Mucosa of rectum (tissue), 2 donors: ENCODE measurements around the gene RELA.

ENCODE experiments used
- H3K27ac ChIP-seq, 2 donors: one replicate each; pipeline ENCODE4 v1.7.0; 2013; ENCODE audit warnings: inconsistent platforms in 2 of 2, low read depth in 2 of 2, low read length in 2 of 2
- H3K27me3 ChIP-seq, 2 donors: one replicate each; pipeline ENCODE4 v1.7.0; 2013; ENCODE audit warnings: low read length in 2 of 2; ENCODE audit not compliant: control insufficient read depth in 2 of 2, insufficient read depth in 2 of 2
- H3K36me3 ChIP-seq, 2 donors: one replicate each; pipeline ENCODE4 v1.7.0; 2013; ENCODE audit warnings: low read length in 2 of 2; ENCODE audit not compliant: control insufficient read depth in 2 of 2, insufficient read depth in 2 of 2
- H3K4me1 ChIP-seq, 2 donors: one replicate each; pipeline ENCODE4 v1.7.0; 2013; ENCODE audit warnings: low read length in 2 of 2, mild to moderate bottlenecking in 1 of 2; ENCODE audit not compliant: control insufficient read depth in 2 of 2, insufficient read depth in 2 of 2
- H3K4me3 ChIP-seq, 2 donors: one replicate each; pipeline ENCODE4 v1.7.0; 2013; ENCODE audit warnings: low read length in 2 of 2
- H3K9ac ChIP-seq, 2 donors: one replicate each; pipeline ENCODE4 v1.7.0; 2013; ENCODE audit warnings: low read length in 2 of 2, low read depth in 1 of 2, mild to moderate bottlenecking in 1 of 2
- H3K9me3 ChIP-seq, 2 donors: one replicate each; pipeline ENCODE4 v1.7.0; 2013; ENCODE audit warnings: low read length in 2 of 2; ENCODE audit not compliant: control insufficient read depth in 2 of 2
- donor health status: healthy.
- donor health status: Normal muscosa, but diverticular disease.

Gene RELA

GRCh38 chr11:65654375-65655349 lies 8.1 kb downstream of the RELA start:
- Histone ChIP-seq H3K36me3 (peaks cover 56 to 59% of the 10 kb centered on the region in 2 donors), H3K9me3 (no peaks in the 10 kb centered on the region), H3K27ac (peak overlapping the region in 1 of 2 donors; percentile 95), H3K4me3 (no peak overlapping the region), H3K9ac (no peak overlapping the region), H3K27me3 (no peaks in the 10 kb centered on the region), H3K4me1 (peaks cover 32 to 37% of the 10 kb centered on the region in 2 donors)

DNA sequence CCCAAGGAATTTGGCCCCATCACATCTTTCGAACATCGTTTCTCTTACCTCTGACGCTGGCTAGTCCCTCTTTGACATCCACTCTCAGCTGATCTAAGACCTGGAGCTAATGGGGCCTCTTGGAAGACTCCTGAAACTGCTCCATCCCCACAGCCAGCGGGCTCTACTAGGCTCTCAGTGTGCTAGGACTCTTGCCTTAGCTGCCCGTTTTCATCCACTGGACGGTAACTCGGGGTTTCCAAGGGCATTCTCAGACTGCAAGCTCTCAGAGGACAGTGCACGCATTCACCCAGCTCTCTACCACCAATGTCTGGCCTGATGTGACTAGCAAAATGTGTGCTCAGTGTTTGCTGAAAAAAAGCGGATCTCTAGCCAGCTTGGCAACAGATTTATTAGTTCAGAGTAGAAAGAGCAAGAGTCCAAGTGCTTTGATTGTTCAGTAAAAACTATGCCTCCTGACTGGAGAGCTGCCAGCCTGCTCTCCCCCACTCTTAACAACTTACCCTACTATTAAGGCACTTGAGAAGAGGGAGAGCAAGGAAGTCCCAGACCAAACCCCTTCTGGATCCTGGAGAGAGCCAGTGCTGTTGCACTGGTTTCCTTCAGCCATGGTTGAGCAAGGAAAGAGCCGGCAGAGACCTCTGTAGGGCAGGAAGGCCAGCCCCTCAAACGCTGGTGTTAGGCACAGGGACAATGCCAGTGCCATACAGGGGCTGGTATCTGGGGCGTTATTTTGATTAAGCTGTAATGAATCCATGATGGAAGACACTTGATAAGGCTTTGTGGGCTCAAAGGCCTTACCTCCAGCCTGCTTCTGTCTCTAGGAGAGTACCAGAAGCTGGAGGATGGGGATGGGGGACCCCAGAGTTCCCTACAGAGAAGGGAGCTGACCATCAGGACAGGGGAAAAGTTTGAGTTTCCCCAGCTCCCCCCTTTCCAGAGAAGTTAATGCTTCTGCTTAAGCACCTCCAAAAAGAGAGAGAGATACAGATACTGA lies 9.2 kb downstream of the RELA start:
- Histone ChIP-seq H3K9ac (peak overlapping the region; percentile 85 to 95), H3K4me1 (peaks cover 32 to 37% of the 10 kb centered on the region in 2 donors), H3K36me3 (peaks cover 49 to 53% of the 10 kb centered on the region in 2 donors), H3K27me3 (no peaks in the 10 kb centered on the region), H3K9me3 (no peaks in the 10 kb centered on the region), H3K4me3 (peak overlapping the region; percentile 78 to 87), H3K27ac (peak overlapping the region; percentile 95)

DNA sequence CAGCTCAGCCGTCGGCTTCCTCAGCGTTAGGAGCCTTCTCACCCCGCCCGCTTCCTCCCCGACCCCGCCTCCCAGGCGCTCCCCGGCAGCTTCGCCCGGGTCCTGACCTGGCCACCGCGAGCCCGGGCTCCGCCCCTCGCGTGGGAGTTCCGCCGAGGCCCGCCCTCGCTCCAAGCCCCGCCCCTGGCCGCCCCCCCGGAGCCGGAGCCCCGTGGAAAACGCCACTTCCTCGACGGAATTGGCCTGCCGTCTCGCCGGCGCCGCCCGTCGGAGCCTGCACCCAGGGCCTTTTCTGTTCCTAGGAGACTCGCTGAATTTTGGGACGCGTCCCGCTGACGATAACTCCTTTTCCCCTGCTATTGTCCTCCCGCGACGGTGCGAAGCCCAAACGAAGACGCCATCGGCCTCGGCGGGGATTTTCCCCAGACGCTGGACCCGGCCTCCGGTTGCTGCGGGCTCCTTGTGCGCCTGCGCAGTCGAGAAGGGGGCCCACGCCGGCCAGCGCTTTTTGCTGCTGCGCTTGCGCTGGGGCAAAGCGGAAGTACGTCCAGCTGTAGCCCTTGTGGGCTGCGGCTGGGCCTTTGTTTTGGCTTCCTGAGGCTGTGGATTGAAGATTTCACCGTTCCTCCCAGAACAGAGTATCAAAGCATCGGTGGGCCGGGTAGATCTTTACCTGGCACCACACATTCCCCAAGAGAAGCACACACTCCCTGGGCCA lies 10.0 kb downstream of the RELA start:
- H3K4me3 ChIP-seq: peak overlapping the region; percentile 82 to 87
- no peaks in the 10 kb centered on the region for H3K9me3 ChIP-seq
- peaks cover 41 to 44% of the 10 kb centered on the region in 2 donors for H3K36me3 ChIP-seq
- H3K9ac ChIP-seq: peak overlapping the region; percentile 85 to 95
- no peaks in the 10 kb centered on the region for H3K27me3 ChIP-seq
- H3K27ac ChIP-seq: peak overlapping the region; percentile 95
- H3K4me1 ChIP-seq: peaks cover 32 to 37% of the 10 kb centered on the region in 2 donors

DNA sequence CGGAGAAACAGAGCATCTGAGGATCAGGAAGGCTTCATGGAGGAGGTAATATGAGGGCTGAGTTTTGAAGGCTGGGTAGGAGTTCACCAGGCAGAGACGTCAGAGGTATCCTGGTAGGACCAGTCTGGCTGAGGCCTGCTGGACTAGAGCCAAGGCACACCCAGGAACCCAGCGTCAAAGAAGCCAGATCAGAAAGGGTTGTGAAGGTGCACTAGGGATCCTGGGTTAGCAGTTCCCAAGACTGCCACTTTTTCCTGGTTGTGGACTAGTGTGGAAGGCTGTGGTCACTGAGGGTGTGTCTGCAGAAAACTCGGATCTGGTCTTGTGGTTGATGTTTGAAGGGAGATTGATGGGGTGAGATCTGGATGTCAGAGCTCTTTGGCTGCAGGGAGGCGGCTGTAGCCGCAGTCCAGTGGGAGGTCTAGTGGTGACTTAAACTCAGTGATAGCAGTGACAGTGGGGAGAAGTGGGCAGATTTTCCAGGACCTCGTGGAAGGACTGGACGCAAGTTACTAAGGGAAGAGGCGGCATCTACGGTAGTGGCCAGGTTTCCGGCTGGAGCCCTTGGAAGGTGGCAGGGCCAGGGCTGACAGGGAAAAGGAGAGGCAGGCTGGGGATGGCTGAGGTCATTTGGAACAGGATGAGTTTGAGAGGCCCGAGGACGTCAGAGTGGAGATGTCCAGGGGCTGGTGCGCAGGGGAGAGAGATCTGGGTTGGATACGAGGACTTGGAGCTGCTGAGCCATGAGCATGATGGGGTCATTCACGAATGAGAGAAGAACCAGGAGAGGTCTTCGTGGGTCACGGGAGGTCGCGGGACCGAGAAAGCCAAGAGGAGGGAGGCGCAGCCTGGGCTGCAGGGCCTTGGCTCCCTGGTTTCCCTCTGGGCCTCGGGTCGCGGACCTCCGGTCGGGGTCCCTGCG lies 10.9 kb downstream of the RELA start:
- Histone ChIP-seq H3K9me3 (no peaks in the 10 kb centered on the region), H3K9ac (peak overlapping the region; percentile 85 to 87), H3K36me3 (peaks cover 32 to 36% of the 10 kb centered on the region in 2 donors), H3K27me3 (no peaks in the 10 kb centered on the region), H3K4me1 (peaks cover 32 to 38% of the 10 kb centered on the region in 2 donors), H3K27ac (peak overlapping the region; percentile 95), H3K4me3 (peak overlapping the region; percentile 82 to 87)

GRCh38 chr11:65651339-65651588 lies 11.5 kb downstream of the RELA start:
- Histone ChIP-seq H3K27ac (peak overlapping the region; percentile 95), H3K4me1 (peaks cover 32 to 38% of the 10 kb centered on the region in 2 donors), H3K27me3 (no peaks in the 10 kb centered on the region), H3K36me3 (peaks cover 29 to 34% of the 10 kb centered on the region in 2 donors), H3K9ac (no peak overlapping the region), H3K4me3 (no peak overlapping the region), H3K9me3 (no peaks in the 10 kb centered on the region)

DNA sequence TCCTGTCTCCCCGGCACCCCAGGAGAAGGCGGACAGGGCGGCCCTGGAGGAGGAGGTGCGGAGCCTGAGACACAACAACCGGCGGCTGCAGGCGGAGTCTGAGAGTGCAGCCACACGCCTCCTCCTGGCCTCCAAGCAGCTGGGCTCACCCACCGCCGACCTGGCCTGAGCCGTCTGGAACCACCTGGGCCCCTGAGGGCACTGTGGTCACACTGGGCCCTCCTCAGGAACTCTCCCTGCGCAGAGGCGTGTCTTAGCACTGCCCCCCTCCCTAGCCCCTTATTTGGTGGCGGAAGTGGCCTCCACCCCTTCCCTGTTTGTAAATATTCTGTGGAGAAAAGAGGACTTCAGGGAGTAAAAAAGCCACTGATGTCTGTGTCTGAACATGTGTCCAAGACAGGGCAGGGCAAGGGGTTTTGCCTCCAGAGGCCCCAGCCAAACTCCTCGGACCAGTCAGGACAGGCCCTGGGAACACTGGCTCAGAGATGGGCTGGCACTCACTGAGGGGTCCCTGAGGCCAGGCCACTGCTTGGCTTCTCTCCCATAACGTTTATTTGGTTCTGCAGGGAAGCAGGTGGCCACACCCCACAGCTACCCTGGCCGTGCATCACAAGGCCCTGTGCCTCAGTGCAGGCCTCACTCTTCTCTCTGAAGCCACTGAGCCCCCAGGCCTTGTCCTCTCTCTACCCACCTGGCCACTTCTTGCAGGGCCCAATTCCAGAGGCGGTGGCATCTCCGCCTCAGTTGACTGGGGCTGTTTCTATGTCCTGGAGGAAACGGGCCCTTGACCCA lies 12.0 kb downstream of the RELA start:
- Histone ChIP-seq H3K27ac (peak overlapping the region; percentile 95), H3K4me3 (no peak overlapping the region), H3K36me3 (peaks cover 27 to 30% of the 10 kb centered on the region in 2 donors), H3K9me3 (no peaks in the 10 kb centered on the region), H3K9ac (no peak overlapping the region), H3K4me1 (peaks cover 32 to 38% of the 10 kb centered on the region in 2 donors), H3K27me3 (no peaks in the 10 kb centered on the region)

DNA sequence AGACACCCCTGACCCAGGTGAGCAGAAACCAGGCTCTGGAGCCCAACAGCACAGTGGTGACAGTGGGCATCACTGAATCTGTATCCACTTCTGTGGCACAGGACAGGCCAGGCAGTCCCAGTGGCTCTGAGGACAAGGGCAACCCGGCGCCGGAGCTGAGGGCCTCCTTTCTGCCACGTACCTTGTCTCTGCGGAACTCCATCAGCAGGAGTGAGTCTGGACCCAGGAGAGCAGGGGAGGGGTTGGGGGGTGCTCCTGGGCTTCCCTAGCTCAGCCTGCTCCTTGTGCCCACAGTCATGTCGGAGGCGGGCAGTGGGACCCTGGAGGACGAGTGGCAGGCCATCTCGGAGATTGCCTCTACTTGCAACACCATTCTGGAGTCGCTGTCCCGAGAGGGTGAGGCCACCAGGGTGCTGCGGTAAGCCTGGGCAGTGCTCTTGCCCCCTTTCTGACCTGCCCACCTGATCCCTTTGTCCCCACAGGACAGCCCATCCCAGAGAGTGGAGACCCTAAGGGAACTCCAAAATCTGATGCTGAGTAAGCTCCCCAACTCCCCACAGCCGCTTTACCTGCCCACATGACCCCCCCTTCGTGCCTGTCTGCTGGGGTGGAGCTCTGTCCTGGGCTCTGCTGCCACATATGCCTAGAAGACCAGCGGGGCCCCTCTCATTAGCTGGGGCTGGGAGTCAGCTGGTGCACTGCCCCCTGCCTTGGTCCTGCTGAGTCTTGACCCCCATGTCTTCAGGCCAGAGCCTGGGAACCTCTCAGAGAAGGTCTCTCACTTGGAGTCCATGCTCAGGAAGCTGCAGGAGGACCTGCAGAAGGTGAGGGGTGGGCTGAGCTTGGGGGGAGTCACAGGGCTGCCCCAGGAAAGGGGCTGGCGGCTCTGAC lies 12.8 kb downstream of the RELA start:
- peaks cover 18 to 28% of the 10 kb centered on the region in 2 donors for H3K36me3 ChIP-seq
- peak overlapping the region in 1 of 2 donors; percentile 38 for H3K27ac ChIP-seq

DNA sequence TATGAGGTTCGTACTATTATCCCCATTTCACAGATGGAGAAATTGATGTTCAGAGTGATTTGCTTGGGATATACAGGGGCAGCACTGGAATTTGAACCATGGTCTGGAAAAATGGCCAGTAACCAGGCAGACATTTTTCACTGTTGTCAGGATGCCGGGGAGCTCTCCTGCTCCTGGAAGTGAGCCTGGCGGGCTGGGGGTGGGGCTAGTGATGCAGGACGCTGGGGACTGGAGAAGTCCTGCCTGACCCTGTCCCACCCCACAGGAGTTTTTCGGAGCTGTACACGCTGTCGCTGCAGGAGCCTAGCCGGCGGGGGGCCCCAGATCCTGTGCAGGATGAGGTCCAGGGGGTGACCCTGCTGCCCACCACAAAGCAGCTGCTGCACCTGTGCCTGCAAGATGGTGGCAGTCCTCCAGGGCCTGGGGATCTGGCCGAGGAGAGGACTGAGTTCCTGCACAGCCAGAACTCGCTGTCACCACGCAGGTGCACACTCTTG lies 13.7 kb downstream of the RELA start:
- Histone ChIP-seq H3K4me1 (peaks cover 30 to 32% of the 10 kb centered on the region in 2 donors), H3K36me3 (peaks cover 14 to 21% of the 10 kb centered on the region in 2 donors), H3K9ac (no peak overlapping the region), H3K27ac (no peak overlapping the region), H3K4me3 (no peak overlapping the region), H3K27me3 (no peaks in the 10 kb centered on the region), H3K9me3 (no peaks in the 10 kb centered on the region)

More for the DNA sequence above, 12.8 kb downstream of the RELA start:
- no peaks in the 10 kb centered on the region for H3K9me3 ChIP-seq
- no peak overlapping the region for H3K4me3 ChIP-seq
- peaks cover 32 to 38% of the 10 kb centered on the region in 2 donors for H3K4me1 ChIP-seq
- no peaks in the 10 kb centered on the region for H3K27me3 ChIP-seq
- H3K9ac ChIP-seq: no peak overlapping the region
